Fibroblast of lung (primary cell): Measurements from ENCODE around the gene TMEM269. TPM values are rescaled to one million over a fixed set of nuclear protein-coding genes. Genes with fewer than 3 reads are reported as not detected.

ENCODE experiments used
- DNase-seq, 2 donors: peaks; one replicate each; pipeline versions ENCODE4 v3.0.0 to v3.0.0-alpha.2; 2010; ENCODE audit warnings: low read depth in 2 of 2
- H2AFZ ChIP-seq: 2 replicates; pipeline ENCODE4 v1.5.1; 2012; ENCODE audit warnings: low read length, control low read depth, inconsistent platforms
- H3K27ac ChIP-seq: 2 replicates; pipeline ENCODE4 v1.5.1; 2011; ENCODE audit warnings: low read length, control low read depth; ENCODE audit not compliant: insufficient read depth
- H3K27me3 ChIP-seq: 2 replicates; pipeline ENCODE4 v1.5.1; 2011; ENCODE audit warnings: mild to moderate bottlenecking, low read length; ENCODE audit not compliant: control insufficient read depth, insufficient read depth
- H3K36me3 ChIP-seq: 2 replicates; pipeline ENCODE4 v1.5.1; 2011; ENCODE audit warnings: low read length; ENCODE audit not compliant: control insufficient read depth, insufficient read depth
- H3K4me1 ChIP-seq: 2 replicates; pipeline ENCODE4 v1.5.1; 2011; ENCODE audit warnings: low read length; ENCODE audit not compliant: control insufficient read depth, insufficient read depth; ENCODE audit errors: extremely low read depth
- H3K4me2 ChIP-seq: 2 replicates; pipeline ENCODE4 v1.5.1; 2011; ENCODE audit warnings: low read length, control low read depth; ENCODE audit not compliant: insufficient read depth; ENCODE audit errors: extremely low read depth
- H3K4me3 ChIP-seq, 4 experiments: fragments of 200-600 bp in 1 of 4; sonication (generic) in 1 of 4; replicated peaks in 1 of 4; 2 replicates each; pipeline ENCODE4 v1.5.1; 2011 to 2016; ENCODE audit warnings: low read length in 4 of 4, low read depth in 3 of 4, mild to moderate bottlenecking in 3 of 4, control low read depth in 2 of 4, inconsistent platforms in 1 of 4, mixed read lengths in 1 of 4; ENCODE audit not compliant: insufficient read depth in 1 of 4; ENCODE audit errors: control extremely low read depth in 1 of 4
- H3K79me2 ChIP-seq: 2 replicates; pipeline ENCODE4 v1.5.1; 2012; ENCODE audit warnings: mild to moderate bottlenecking, low read length, inconsistent platforms; ENCODE audit not compliant: control insufficient read depth, insufficient read depth
- H3K9ac ChIP-seq: 2 replicates; pipeline ENCODE4 v1.5.1; 2011; ENCODE audit warnings: mild to moderate bottlenecking, low read length, control low read depth; ENCODE audit not compliant: insufficient read depth
- H3K9me3 ChIP-seq: 2 replicates; pipeline ENCODE4 v1.5.1; 2012; ENCODE audit warnings: low read depth, low read length; ENCODE audit not compliant: control insufficient read depth, insufficient read depth
- H4K20me1 ChIP-seq: 2 replicates; pipeline ENCODE4 v1.5.1; 2011; ENCODE audit warnings: low read length; ENCODE audit not compliant: control insufficient read depth, insufficient read depth; ENCODE audit errors: extremely low read depth
- CTCF ChIP-seq, 2 donors: IDR thresholded peaks in 1 of 2; conservative IDR thresholded peaks in 1 of 2; 1 replicate in 1 of 2; 2 replicates in 1 of 2; pipeline ENCODE4 v1.5.1; 2011 to 2012; ENCODE audit warnings: low read length in 2 of 2, control low read depth in 1 of 2, inconsistent platforms in 1 of 2, low read depth in 1 of 2, mild to moderate bottlenecking in 1 of 2
- EZH2 ChIP-seq: IDR thresholded peaks from 2 replicates; pipeline ENCODE4 v1.5.1; 2012; ENCODE audit warnings: low read length, control low read depth, mild to moderate bottlenecking; ENCODE audit errors: missing control alignments
- polyA plus RNA-seq, 2 donors: library from polyadenylated mRNA; depleted of rRNA in 1 of 2; stranded (reverse) in 1 of 2; unstranded in 1 of 2; fragments of >200 nt; gene quantifications; 2 replicates each; pipeline ENCODE4 v1.2.1, GENCODE V29; 2011 to 2012; ENCODE audit warnings: missing spikeins in 1 of 2
- total RNA-seq: library from RNA; depleted of rRNA; stranded (reverse); fragments of >200 nt; gene quantifications from 2 replicates; pipeline ENCODE4 v1.2.1, GENCODE V29; 2014

Gene TMEM269
- total and polyA plus RNA-seq, 2 donors (not counting 1 experiment from before 2014, with no cell fraction given), result 0.10 to 0.17 TPM

- no peaks in the 10 kb centered on the region for H3K9me3 ChIP-seq
- H3K4me2 ChIP-seq, result no peak overlapping the region
- H3K36me3 ChIP-seq, result peaks cover 16% of the 10 kb centered on the region
- peaks cover 4% of the 10 kb centered on the region for H4K20me1 ChIP-seq
- H3K27me3 ChIP-seq, result no peaks in the 10 kb centered on the region
- no peak for DNase-seq
- no peak overlapping the region for H3K9ac ChIP-seq
- H3K27ac ChIP-seq, result no peak overlapping the region
- no peak overlapping the region for H3K4me3 ChIP-seq
- H2AFZ ChIP-seq, result no peak overlapping the region
- H3K79me2 ChIP-seq, result peaks cover 44% of the 10 kb centered on the region
- no peaks in the 10 kb centered on the region for H3K4me1 ChIP-seq
- TF ChIP-seq CTCF (conservative IDR thresholded peaks at IDR 0.05 in 1 of 2, IDR thresholded peaks at IDR 0.05 in 1 of 2; ENCODE audit: low read depth in 1 of 2, low read length in 2 of 2) (no peak), EZH2 (no peak)
Observed at GRCh38 chr1:42761567-42761966, 23.2 kb upstream of the TMEM269 start.

- H3K4me1 ChIP-seq, result no peaks in the 10 kb centered on the region
- peaks cover 4% of the 10 kb centered on the region for H4K20me1 ChIP-seq
- H3K27me3 ChIP-seq, result no peaks in the 10 kb centered on the region
- peaks cover 46% of the 10 kb centered on the region for H3K79me2 ChIP-seq
- H3K36me3 ChIP-seq, result peaks cover 12% of the 10 kb centered on the region
- H3K27ac ChIP-seq, result no peak overlapping the region
- no peak overlapping the region for H2AFZ ChIP-seq
- no peak for DNase-seq
- TF ChIP-seq CTCF (conservative IDR thresholded peaks at IDR 0.05 in 1 of 2, IDR thresholded peaks at IDR 0.05 in 1 of 2; ENCODE audit: low read depth in 1 of 2, low read length in 2 of 2) (no peak), EZH2 (no peak)
- no peak overlapping the region for H3K4me2 ChIP-seq
- no peak overlapping the region for H3K4me3 ChIP-seq
- no peaks in the 10 kb centered on the region for H3K9me3 ChIP-seq
- no peak overlapping the region for H3K9ac ChIP-seq
Observed at GRCh38 chr1:42762269-42762668, 22.5 kb upstream of the TMEM269 start.

DNA sequence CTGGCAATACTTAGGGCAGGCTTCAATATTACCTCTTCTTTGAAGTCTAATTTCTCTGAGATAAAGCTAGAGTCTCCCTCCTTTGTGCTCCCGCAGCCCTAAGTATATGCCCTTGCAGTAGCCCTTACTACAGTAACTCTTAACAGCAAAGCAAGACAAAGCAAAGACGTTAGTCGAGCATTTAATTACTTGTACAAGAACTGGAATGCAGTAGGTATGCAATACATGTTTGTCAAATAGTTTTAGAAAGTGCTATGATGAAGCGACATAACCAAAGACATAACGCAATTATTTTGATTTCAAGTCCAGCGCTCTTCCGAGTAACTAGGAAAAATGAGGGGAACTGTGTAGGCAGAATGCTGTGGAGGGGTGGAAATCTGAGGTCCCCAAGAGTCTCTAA is 19.5 kb upstream of the TMEM269 start:
- H3K36me3 ChIP-seq, result peaks cover 2% of the 10 kb centered on the region
- no peak overlapping the region for H2AFZ ChIP-seq
- H3K4me3 ChIP-seq, result peak overlapping the region; percentile 63 to 98 (median 90)
- H3K4me2 ChIP-seq, result peak overlapping the region; percentile 95
- no peaks in the 10 kb centered on the region for H3K27me3 ChIP-seq
- H3K4me1 ChIP-seq, result peaks cover 2% of the 10 kb centered on the region
- peak in 1 of 2 donors; percentile 44 for DNase-seq
- no peak for TF ChIP-seq EZH2
- no peak for TF ChIP-seq CTCF (conservative IDR thresholded peaks at IDR 0.05 in 1 of 2, IDR thresholded peaks at IDR 0.05 in 1 of 2; ENCODE audit: low read depth in 1 of 2, low read length in 2 of 2)
- H3K9ac ChIP-seq, result peak overlapping the region; percentile 81
- no peaks in the 10 kb centered on the region for H3K9me3 ChIP-seq
- H4K20me1 ChIP-seq, result peaks cover 4% of the 10 kb centered on the region
- peaks cover 60% of the 10 kb centered on the region for H3K79me2 ChIP-seq
- peak overlapping the region; percentile 89 for H3K27ac ChIP-seq
